ENCODE measurements around the gene RUNX1.

- no peak for TF ChIP-seq CTCF (IDR thresholded peaks at IDR 0.05; ENCODE audit: low read depth, low read length)
- TF ChIP-seq EZH2phosphoT487 (IDR thresholded peaks at IDR 0.05; ENCODE audit: low read depth), result no peak
Measured at GRCh38 chr21:34871026-34871908, 177.8 kb downstream of the RUNX1 start.
